BLaER1 (cell line): Measurements from ENCODE around the gene CRELD1.

Experiments
- H3K27ac ChIP-seq: shearing (Covaris generic); formaldehyde crosslinking; 2 replicates; pipeline ENCODE4 v1.8.1; 2022
- H3K27me3 ChIP-seq: shearing (Covaris generic); formaldehyde crosslinking; 2 replicates; pipeline ENCODE4 v1.8.1; 2022
- H3K36me3 ChIP-seq: shearing (Covaris generic); formaldehyde crosslinking; 2 replicates; pipeline ENCODE4 v1.8.1; 2022
- H3K4me1 ChIP-seq: shearing (Covaris generic); formaldehyde crosslinking; 2 replicates; pipeline ENCODE4 v1.8.1; 2022
- H3K4me2 ChIP-seq: shearing (Covaris generic); formaldehyde crosslinking; 2 replicates; pipeline ENCODE4 v1.8.1; 2022
- H3K4me3 ChIP-seq: shearing (Covaris generic); formaldehyde crosslinking; 2 replicates; pipeline ENCODE4 v1.8.1; 2022
- H3K9ac ChIP-seq: shearing (Covaris generic); formaldehyde crosslinking; 2 replicates; pipeline ENCODE4 v1.8.1; 2022
- H3K9me3 ChIP-seq: shearing (Covaris generic); formaldehyde crosslinking; 2 replicates; pipeline ENCODE4 v1.8.1; 2022
- H4K20me1 ChIP-seq: shearing (Covaris generic); formaldehyde crosslinking; 2 replicates; pipeline ENCODE4 v1.8.1; 2022
- Cebpa-rat ChIP-seq: shearing (Covaris generic); IDR thresholded peaks from 2 replicates; pipeline ENCODE4 v1.8.1; 2022

CRELD1 gene

GRCh38 chr3:9955611-9956352 lies 22.1 kb downstream of the CRELD1 start:
- Histone ChIP-seq H3K9me3 (no peaks in the 10 kb centered on the region), H3K27me3 (no peaks in the 10 kb centered on the region), H3K36me3 (no peaks in the 10 kb centered on the region), H4K20me1 (no peaks in the 10 kb centered on the region), H3K9ac (no peak overlapping the region), H3K27ac (no peak overlapping the region), H3K4me1 (peaks cover 26% of the 10 kb centered on the region), H3K4me2 (no peak overlapping the region), H3K4me3 (no peak overlapping the region)
- no peak for TF ChIP-seq Cebpa-rat

GRCh38 chr3:9957214-9957613 lies 23.6 kb downstream of the CRELD1 start:
- Histone ChIP-seq H3K4me2 (no peak overlapping the region), H3K9ac (no peak overlapping the region), H4K20me1 (no peaks in the 10 kb centered on the region), H3K9me3 (no peaks in the 10 kb centered on the region), H3K4me3 (no peak overlapping the region), H3K27me3 (no peaks in the 10 kb centered on the region), H3K27ac (no peak overlapping the region), H3K4me1 (peaks cover 14% of the 10 kb centered on the region), H3K36me3 (peaks cover 10% of the 10 kb centered on the region; the same call in 1 of the 2 replicates)
- TF ChIP-seq Cebpa-rat = no peak

GRCh38 chr3:9965200-9965875 lies 31.7 kb downstream of the CRELD1 start:
- no peak overlapping the region for H3K4me2 ChIP-seq
- peaks cover 81% of the 10 kb centered on the region for H3K36me3 ChIP-seq
- no peaks in the 10 kb centered on the region for H3K9me3 ChIP-seq
- no peaks in the 10 kb centered on the region for H3K4me1 ChIP-seq
- no peaks in the 10 kb centered on the region for H3K27me3 ChIP-seq
- TF ChIP-seq Cebpa-rat = no peak
- no peak overlapping the region for H3K9ac ChIP-seq
- H3K27ac ChIP-seq = no peak overlapping the region
- no peak overlapping the region for H3K4me3 ChIP-seq
- no peaks in the 10 kb centered on the region for H4K20me1 ChIP-seq

GRCh38 chr3:9966841-9967240 lies 33.2 kb downstream of the CRELD1 start:
- Histone ChIP-seq H3K9me3 (no peaks in the 10 kb centered on the region), H3K4me3 (no peak overlapping the region), H3K9ac (no peak overlapping the region), H3K36me3 (peaks cover 90% of the 10 kb centered on the region), H3K27me3 (no peaks in the 10 kb centered on the region), H3K27ac (no peak overlapping the region), H4K20me1 (no peaks in the 10 kb centered on the region), H3K4me2 (no peak overlapping the region), H3K4me1 (no peaks in the 10 kb centered on the region)
- TF ChIP-seq Cebpa-rat = no peak

- no peak overlapping the region for H3K9ac ChIP-seq
- no peak for TF ChIP-seq Cebpa-rat
- no peaks in the 10 kb centered on the region for H3K27me3 ChIP-seq
- peaks cover 93% of the 10 kb centered on the region for H3K36me3 ChIP-seq
- H3K27ac ChIP-seq = no peak overlapping the region
- H3K4me3 ChIP-seq = no peak overlapping the region
- no peak overlapping the region for H3K4me2 ChIP-seq
- no peaks in the 10 kb centered on the region for H3K4me1 ChIP-seq
- no peaks in the 10 kb centered on the region for H3K9me3 ChIP-seq
- no peaks in the 10 kb centered on the region for H4K20me1 ChIP-seq
These were observed 36.0 kb downstream of the CRELD1 start for GRCh38 chr3:9969632-9970019.

- no peak overlapping the region for H3K27ac ChIP-seq
- peaks cover 94% of the 10 kb centered on the region for H3K36me3 ChIP-seq
- H3K9ac ChIP-seq = no peak overlapping the region
- no peaks in the 10 kb centered on the region for H4K20me1 ChIP-seq
- no peaks in the 10 kb centered on the region for H3K9me3 ChIP-seq
- TF ChIP-seq Cebpa-rat = no peak
- no peak overlapping the region for H3K4me3 ChIP-seq
- no peak overlapping the region for H3K4me2 ChIP-seq
- no peaks in the 10 kb centered on the region for H3K4me1 ChIP-seq
- H3K27me3 ChIP-seq = no peaks in the 10 kb centered on the region
These were observed 36.5 kb downstream of the CRELD1 start for GRCh38 chr3:9970020-9970652.

- H3K9ac ChIP-seq = no peak overlapping the region
- no peak overlapping the region for H3K4me3 ChIP-seq
- H3K4me1 ChIP-seq = no peaks in the 10 kb centered on the region
- TF ChIP-seq Cebpa-rat = no peak
- peaks cover 17% of the 10 kb centered on the region for H4K20me1 ChIP-seq
- peaks cover 90% of the 10 kb centered on the region for H3K36me3 ChIP-seq
- H3K27ac ChIP-seq = no peak overlapping the region
- no peaks in the 10 kb centered on the region for H3K27me3 ChIP-seq
- H3K4me2 ChIP-seq = no peak overlapping the region
- no peaks in the 10 kb centered on the region for H3K9me3 ChIP-seq
These were observed 43.4 kb downstream of the CRELD1 start for GRCh38 chr3:9976721-9977709.

GRCh38 chr3:9978710-9979305 lies 45.2 kb downstream of the CRELD1 start:
- H3K27ac ChIP-seq = no peak overlapping the region
- H3K27me3 ChIP-seq = no peaks in the 10 kb centered on the region
- H3K4me1 ChIP-seq = 0 out of 2 replicates have a peak, but pooled peaks cover 5% of the 10 kb centered on the region
- TF ChIP-seq Cebpa-rat = no peak
- H3K4me3 ChIP-seq = no peak overlapping the region
- no peaks in the 10 kb centered on the region for H3K9me3 ChIP-seq
- peaks cover 17% of the 10 kb centered on the region for H4K20me1 ChIP-seq
- no peak overlapping the region for H3K9ac ChIP-seq
- no peak overlapping the region for H3K4me2 ChIP-seq
- peaks cover 83% of the 10 kb centered on the region for H3K36me3 ChIP-seq

GRCh38 chr3:9980251-9980650 lies 46.6 kb downstream of the CRELD1 start:
- H3K9me3 ChIP-seq = no peaks in the 10 kb centered on the region

More at GRCh38 chr3:9980251-9980650, 46.6 kb downstream of the CRELD1 start:
- peaks cover 76% of the 10 kb centered on the region for H3K36me3 ChIP-seq
- no peaks in the 10 kb centered on the region for H3K27me3 ChIP-seq
- H3K4me3 ChIP-seq = no peak overlapping the region
- H3K4me1 ChIP-seq = peaks cover 14% of the 10 kb centered on the region
- H4K20me1 ChIP-seq = peaks cover 29% of the 10 kb centered on the region
- no peak for TF ChIP-seq Cebpa-rat
- no peak overlapping the region for H3K9ac ChIP-seq
- no peak overlapping the region for H3K4me2 ChIP-seq
- no peak overlapping the region for H3K27ac ChIP-seq
